ENCODE data around the gene SIRPB2.

The SIRPB2 gene

DNA sequence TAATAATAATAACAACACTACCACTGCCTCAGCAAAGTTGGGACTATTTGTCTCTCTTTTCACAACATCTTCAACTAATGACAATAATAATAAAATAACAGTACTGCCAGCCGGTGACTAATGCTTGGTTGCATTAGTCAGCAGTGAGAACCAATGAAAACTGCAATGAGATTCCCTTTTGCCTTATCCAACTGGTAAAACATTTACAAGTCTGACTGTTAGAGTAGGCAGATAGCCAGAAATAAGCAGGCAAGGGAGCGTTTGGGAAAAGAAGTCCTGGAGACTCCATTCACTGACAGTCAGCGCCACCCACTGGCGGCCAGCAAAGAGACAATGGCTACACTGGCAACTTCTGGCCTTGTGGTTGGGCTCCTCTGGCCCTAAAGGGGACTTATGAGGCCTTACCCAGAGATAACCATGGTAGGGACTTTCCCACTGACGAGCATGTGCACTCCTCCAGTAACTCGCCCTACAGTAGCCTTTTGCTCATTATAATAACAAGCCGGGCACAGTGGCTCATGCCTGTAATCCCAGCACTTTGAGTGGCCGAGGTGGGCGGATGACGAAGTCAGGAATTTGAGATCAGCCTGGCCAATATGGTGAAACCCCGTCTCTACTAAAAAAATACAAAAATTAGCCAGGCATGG, 21.2 kb downstream of the SIRPB2 start:
- DNase-seq = peak; percentile 84

DNA sequence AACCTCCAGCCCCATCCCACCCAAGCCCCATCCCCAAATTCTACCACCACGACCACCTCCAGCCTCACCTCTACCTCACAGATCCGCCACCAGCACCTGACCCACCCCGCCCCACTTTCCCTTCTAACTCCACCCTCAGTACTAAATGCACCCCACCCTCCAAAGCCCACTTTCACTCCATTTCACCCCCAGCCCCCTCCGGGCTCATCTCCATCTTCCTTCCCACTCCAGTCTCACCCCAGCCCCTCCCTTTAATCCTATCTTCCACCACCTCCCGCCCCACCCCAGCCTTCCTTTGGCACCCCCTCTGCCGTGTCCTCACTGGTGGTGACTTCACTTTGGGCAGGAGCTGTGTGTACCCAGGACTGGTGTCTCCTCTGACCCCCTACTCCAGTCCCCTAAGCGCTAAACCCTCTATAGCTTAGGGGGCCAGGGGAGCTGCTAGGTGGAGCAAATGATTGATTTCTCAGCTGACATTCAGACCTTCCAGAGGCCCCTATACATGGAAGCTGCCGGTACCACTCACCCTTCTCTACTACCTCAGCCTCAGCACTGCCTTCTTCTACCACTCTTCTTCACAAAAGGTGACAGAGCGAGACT, 21.8 kb downstream of the SIRPB2 start:
- no peak for DNase-seq

DNA sequence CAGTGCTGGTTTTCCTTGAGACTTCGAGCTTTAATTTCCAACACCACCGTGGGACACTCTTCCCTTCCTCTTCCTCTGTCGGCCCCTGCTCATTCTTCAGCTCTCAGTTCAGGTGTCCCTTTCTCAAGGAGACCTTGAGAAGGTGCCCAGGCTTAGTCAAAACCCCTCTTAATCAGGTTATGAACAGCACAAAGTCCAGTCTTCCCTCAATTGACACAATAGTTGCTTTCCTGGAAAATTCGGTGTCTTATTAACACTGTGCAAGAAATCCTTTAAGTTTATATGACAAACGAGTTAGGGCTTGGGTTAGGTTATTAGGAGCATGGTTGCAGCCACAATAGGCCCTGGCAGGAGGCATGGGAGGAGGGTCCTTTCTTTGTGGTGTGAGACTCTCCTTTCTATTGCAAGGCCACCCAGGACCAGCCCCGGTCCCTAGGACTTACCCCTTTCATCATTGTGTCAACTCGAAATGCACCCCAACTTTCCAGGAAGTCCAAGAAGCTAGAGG, 23.0 kb downstream of the SIRPB2 start:
- DNase-seq = no peak

- peak; percentile 68 for DNase-seq
Observed at GRCh38 chr20:1467355-1468116, 23.7 kb downstream of the SIRPB2 start.

GRCh38 chr20:1467082-1467354, 24.2 kb downstream of the SIRPB2 start:
- no peak for DNase-seq

- peak; percentile 95 for DNase-seq
Observed at GRCh38 chr20:1466211-1467081, 24.8 kb downstream of the SIRPB2 start, which contains the start of gene NSFL1C. NSFL1C (minus strand) TSS chr20:1466849; CDS start chr20:1466824, 25 bp downstream.

- DNase-seq = no peak
Observed at GRCh38 chr20:1465470-1466210, 25.6 kb downstream of the SIRPB2 start.

DNA sequence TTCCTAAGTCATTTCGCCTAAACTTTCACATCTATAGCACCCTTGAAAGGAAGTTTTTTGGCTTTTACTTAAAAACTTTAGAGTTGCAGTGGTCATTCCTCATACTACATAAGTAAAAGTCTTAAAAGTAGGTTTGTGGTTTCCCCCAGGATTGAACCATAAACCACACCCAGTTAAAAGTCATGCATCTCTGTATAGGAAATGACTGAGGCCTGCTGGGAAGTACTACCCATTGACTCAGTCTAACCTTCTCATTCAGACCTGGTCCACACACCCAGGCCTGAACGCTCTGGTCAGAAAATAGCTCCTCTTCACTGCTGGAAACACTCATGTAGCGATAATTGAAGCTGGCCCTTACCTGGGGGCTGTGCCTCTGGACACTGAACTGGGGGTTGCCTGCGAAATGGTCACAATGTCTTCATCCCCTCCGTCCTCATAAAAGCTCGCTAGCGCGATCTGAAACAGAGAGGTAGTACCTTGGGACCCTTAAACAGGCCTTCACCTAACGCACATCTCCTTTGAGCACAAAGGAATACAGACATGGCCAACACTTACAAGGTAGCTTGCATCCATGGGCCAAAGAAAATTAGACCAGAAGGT, 27.1 kb downstream of the SIRPB2 start:
- no peak for DNase-seq

- peak; percentile 36 for DNase-seq
Observed at GRCh38 chr20:1462834-1463233, 28.4 kb downstream of the SIRPB2 start.

DNA sequence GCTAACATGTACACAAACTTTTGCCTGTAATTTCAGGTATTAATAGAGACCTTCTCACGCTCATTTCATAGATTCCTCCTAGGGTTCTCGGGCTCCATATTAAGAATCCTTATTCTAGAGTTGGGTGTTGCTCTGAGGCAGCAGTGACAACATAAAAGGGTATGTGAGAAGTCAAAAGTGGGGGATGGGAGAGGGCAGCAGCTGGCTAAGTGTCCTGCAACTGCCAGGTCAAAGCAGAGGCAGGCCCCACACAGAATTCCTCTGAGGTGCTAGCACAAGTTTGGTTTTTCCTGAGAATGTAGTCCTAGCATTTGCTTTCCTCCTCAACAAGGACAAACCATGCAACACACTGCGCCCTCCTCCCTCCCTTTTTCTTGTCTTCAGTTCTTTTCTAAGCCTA, 29.2 kb downstream of the SIRPB2 start:
- no peak for DNase-seq

DNA sequence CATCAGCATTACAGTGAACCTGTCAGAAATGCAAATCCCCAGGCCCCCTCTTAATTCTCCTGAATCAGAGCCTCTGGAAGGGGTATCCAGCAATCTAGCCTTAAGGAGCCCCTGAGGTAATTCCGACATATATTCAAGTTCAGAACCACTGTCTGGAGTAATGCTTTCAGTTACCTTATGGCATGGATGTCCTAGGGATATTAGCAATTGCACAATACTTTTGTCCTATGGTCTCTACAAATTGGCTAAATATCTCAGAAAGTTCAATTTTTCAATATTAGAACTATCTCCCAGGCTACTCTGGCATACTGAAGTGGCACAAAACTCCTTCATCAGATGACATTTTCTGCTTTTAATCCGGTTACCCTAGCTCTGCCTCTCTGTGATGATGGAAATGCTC, 30.9 kb downstream of the SIRPB2 start:
- DNase-seq = no peak

DNA sequence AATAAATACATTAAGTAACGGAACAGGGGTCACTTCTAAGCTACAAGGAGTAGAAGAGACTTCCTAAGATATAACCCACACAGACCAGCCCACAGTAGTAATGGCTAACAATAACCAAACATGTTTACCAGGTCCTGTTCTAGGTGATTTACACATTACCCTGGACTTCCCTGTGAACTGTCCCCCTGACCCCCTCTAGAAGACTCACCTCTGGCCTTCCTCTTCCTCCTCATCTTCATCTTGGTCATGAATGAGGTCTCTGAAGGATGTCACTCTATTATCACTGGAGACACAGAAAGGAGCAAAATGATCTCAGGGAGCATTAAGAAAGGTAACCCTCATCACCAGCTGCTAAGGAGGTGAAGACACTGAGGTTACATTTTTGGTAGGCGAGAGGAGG, 33.2 kb downstream of the SIRPB2 start:
- DNase-seq = no peak

- no peak for DNase-seq
Observed at GRCh38 chr20:1456300-1456699, 34.9 kb downstream of the SIRPB2 start.

- no peak for DNase-seq
Observed at GRCh38 chr20:1450926-1451491, 40.2 kb downstream of the SIRPB2 start.

- DNase-seq = no peak
Observed at GRCh38 chr20:1449370-1449769, 41.9 kb downstream of the SIRPB2 start.

- no peak for DNase-seq
Observed at GRCh38 chr20:1448081-1448620, 43.1 kb downstream of the SIRPB2 start.

GRCh38 chr20:1446536-1446935, 44.7 kb downstream of the SIRPB2 start:
- no peak for DNase-seq

DNA sequence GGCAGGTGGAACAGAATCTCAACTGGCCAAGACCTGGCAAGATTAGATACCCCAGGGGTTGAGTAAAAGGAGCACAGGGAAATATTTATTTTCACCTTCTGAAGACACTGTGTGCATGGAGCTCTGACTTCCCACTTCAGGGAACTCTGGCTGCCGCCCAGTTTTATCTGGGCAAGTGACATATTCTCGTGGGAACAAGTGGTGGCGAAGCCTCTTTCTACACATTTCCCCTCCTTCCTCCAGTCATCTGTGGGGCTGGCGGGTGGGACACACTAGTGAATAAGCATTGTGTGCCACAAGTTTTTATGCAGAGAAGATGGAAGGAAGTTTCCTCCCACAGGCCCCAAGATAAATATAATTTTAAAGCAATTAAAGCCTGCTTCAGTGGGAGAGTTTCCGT, 48.1 kb downstream of the SIRPB2 start:
- DNase-seq = no peak

GRCh38 chr20:1442304-1442703, 48.9 kb downstream of the SIRPB2 start:
- no peak for DNase-seq

DNA sequence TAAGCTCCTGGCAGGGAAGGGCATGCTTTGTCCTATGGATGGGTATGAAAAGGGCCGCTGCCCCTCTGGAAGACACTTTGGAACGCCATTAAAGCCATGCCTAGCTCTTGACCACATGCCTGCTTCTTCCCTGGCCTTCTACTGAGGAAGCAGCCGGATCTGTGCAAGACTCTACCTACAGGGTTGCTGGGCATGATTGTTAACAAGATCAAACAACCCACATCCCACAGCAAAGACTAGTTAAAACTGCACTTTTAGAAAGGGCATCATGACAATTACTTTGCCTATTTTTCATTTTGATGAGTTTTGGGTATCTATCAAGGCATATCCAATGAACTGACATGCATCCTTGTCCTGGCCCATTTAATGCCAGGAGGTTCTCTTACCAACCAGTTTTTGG, 50.1 kb downstream of the SIRPB2 start:
- DNase-seq = no peak

- no peak for DNase-seq
Observed at GRCh38 chr20:1440024-1440423, 51.2 kb downstream of the SIRPB2 start.
